ENCODE results near the gene ATP11B. TPM values are rescaled to one million over a fixed set of nuclear protein-coding genes. Genes with fewer than 3 reads are reported as not detected.
A peak's percentile ranks its signal among the peaks of the same experiment; 100 is the strongest.

Gene ATP11B
- total and polyA plus RNA-seq, 9 of the 15 experiments (the other 6 are each of a cell fraction or from before 2014, with no cell fraction given): 11.9 to 68.7 (median 41.8) TPM

- TF ChIP-seq ZEB2 (IDR thresholded peaks at IDR 0.05) (0 out of 2 replicates have a peak, but pooled peaks have one; percentile 46), GABPB1 (CRISPR knock-in tag; IDR thresholded peaks at IDR 0.05) (no peak), ZNF263 (CRISPR knock-in tag; IDR thresholded peaks at IDR 0.05; ENCODE audit: borderline replicate concordance) (no peak), KLF6 (CRISPR knock-in tag; IDR thresholded peaks at IDR 0.05; ENCODE audit: borderline replicate concordance) (no peak), RBM39 (optimal IDR thresholded peaks at IDR 0.05; ENCODE audit: low read depth, low read length) (no peak), IRF2 (CRISPR knock-in tag; IDR thresholded peaks at IDR 0.05) (no peak), SPI1 (IDR thresholded peaks at IDR 0.05; ENCODE audit: borderline replicate concordance, low read depth, low read length) (no peak), ZNF354B (CRISPR knock-in tag; IDR thresholded peaks at IDR 0.05) (no peak), ETS1 (conservative IDR thresholded peaks at IDR 0.05; ENCODE audit: control insufficient read depth, low read depth, low read length) (no peak), CUX1 (CRISPR knock-in tag; IDR thresholded peaks at IDR 0.05) (no peak), ZBTB1 (CRISPR knock-in tag; IDR thresholded peaks at IDR 0.05; ENCODE audit: borderline replicate concordance, low read depth) (no peak), TAL1 (IDR thresholded peaks at IDR 0.05) (peak; percentile 60), EP300 (IDR thresholded peaks at IDR 0.05; ENCODE audit: low read length) (peak; percentile 38; the same call in 1 of the 2 replicates), ZNF121 (CRISPR knock-in tag; conservative IDR thresholded peaks at IDR 0.05) (no peak), ZC3H8 (IDR thresholded peaks at IDR 0.05) (no peak), UBTF (IDR thresholded peaks at IDR 0.05; ENCODE audit: borderline replicate concordance in 1 of 2, low read depth in 2 of 2, low read length in 2 of 2) (no peak), E2F8 (IDR thresholded peaks at IDR 0.05; ENCODE audit: low read depth, partially characterized antibody) (no peak), NFE2 (IDR thresholded peaks at IDR 0.05; ENCODE audit: low read depth) (0 out of 2 replicates have a peak, but pooled peaks have one; percentile 3)
These were observed 32.6 kb upstream of the ATP11B start (continued) for GRCh38 chr3:182760576-182761164.
